Lower leg skin (tissue), 3 donors: ENCODE measurements around the gene ADRB1.

Experiments used
- CTCF ChIP-seq, 3 donors: fragments of 450-650 bp; IDR thresholded peaks; one replicate each; pipeline ENCODE4 v1.5.1; 2016; ENCODE audit warnings: antibody characterized with exemption in 3 of 3, mild to moderate bottlenecking in 3 of 3, moderate library complexity in 2 of 3
- POLR2A ChIP-seq, 2 donors: fragments of 450-650 bp; IDR thresholded peaks; one replicate each; pipeline ENCODE4 v1.6.1; 2016 to 2017; ENCODE audit warnings: antibody characterized with exemption in 2 of 2, mild to moderate bottlenecking in 1 of 2, moderate library complexity in 1 of 2

GRCh38 chr10:114029655-114030054 lies 14.0 kb upstream of the ADRB1 start:
- no peak for TF ChIP-seq POLR2A (IDR thresholded peaks at IDR 0.05)
- no peak for TF ChIP-seq CTCF (IDR thresholded peaks at IDR 0.05)
